Body of pancreas (tissue), 4 donors: ENCODE data around the gene L3MBTL2.

ENCODE experiments used
- POLR2A ChIP-seq, 3 donors: fragments of 450-650 bp; IDR thresholded peaks; one replicate each; pipeline ENCODE4 v1.6.1; 2016; ENCODE audit warnings: antibody characterized with exemption in 3 of 3, mild to moderate bottlenecking in 2 of 3
- TF ChIP-seq, protein P1 (sequence below), 7 experiments: fragments of 450-650 bp in 4 of 7; fragments of 200-600 bp in 3 of 7; sonication (generic) in 3 of 7; IDR thresholded peaks; one replicate each; pipeline ENCODE4 v1.5.1; 2016 to 2019; ENCODE audit warnings: antibody characterized with exemption in 7 of 7

DNA sequence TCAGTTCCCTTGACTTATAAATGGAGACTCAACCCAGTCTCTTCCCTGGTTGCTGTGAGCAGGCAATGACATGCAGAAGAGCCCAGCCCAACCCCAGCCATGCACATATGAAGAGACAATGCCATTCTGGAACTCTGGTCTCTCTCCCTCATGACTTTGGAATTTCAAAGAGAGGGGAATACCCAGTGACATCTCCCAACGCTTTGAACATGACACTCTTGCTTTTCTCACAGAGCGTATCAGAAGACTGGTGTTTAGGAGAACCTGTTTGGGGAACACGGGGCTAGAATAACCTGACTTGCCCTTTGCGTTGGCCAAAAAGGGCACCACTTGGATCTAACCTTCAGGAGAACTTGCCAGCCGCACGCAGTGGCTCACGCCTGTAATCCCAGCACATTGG, 68.0 kb downstream of the L3MBTL2 start:
- TF ChIP-seq, protein P1, sequence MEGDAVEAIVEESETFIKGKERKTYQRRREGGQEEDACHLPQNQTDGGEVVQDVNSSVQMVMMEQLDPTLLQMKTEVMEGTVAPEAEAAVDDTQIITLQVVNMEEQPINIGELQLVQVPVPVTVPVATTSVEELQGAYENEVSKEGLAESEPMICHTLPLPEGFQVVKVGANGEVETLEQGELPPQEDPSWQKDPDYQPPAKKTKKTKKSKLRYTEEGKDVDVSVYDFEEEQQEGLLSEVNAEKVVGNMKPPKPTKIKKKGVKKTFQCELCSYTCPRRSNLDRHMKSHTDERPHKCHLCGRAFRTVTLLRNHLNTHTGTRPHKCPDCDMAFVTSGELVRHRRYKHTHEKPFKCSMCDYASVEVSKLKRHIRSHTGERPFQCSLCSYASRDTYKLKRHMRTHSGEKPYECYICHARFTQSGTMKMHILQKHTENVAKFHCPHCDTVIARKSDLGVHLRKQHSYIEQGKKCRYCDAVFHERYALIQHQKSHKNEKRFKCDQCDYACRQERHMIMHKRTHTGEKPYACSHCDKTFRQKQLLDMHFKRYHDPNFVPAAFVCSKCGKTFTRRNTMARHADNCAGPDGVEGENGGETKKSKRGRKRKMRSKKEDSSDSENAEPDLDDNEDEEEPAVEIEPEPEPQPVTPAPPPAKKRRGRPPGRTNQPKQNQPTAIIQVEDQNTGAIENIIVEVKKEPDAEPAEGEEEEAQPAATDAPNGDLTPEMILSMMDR (IDR thresholded peaks at IDR 0.05): no peak
- no peak for TF ChIP-seq POLR2A (IDR thresholded peaks at IDR 0.05)
